ENCODE measurements around the gene CES2.
"Not testable (repeated sequence)": the region's sequence is repeated elsewhere in the genome, so short reads cannot be mapped to it uniquely, and the experiment has no call there.

The CES2 gene

GRCh38 chr16:66973716-66974115 is 38.4 kb downstream of the CES2 start:
- TF ChIP-seq, protein P1, sequence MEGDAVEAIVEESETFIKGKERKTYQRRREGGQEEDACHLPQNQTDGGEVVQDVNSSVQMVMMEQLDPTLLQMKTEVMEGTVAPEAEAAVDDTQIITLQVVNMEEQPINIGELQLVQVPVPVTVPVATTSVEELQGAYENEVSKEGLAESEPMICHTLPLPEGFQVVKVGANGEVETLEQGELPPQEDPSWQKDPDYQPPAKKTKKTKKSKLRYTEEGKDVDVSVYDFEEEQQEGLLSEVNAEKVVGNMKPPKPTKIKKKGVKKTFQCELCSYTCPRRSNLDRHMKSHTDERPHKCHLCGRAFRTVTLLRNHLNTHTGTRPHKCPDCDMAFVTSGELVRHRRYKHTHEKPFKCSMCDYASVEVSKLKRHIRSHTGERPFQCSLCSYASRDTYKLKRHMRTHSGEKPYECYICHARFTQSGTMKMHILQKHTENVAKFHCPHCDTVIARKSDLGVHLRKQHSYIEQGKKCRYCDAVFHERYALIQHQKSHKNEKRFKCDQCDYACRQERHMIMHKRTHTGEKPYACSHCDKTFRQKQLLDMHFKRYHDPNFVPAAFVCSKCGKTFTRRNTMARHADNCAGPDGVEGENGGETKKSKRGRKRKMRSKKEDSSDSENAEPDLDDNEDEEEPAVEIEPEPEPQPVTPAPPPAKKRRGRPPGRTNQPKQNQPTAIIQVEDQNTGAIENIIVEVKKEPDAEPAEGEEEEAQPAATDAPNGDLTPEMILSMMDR (IDR thresholded peaks at IDR 0.05; ENCODE audit: extremely low read depth, insufficient read depth, missing control alignments) = no peak
- in situ Hi-C loops (cut with MboI; ENCODE audit: low pct_unique_long_range_greater_than_20kb, low sequenced_read_pairs, unreplicated experiment) = no loop called here

GRCh38 chr16:66974156-66974931 is 39.0 kb downstream of the CES2 start:
- DNase-seq (ENCODE audit: low spot score); in situ Hi-C loops (cut with MboI; ENCODE audit: low pct_unique_long_range_greater_than_20kb, low sequenced_read_pairs, unreplicated experiment): not testable (repeated sequence)

More at GRCh38 chr16:66973716-66974115, 38.4 kb downstream of the CES2 start:
- peak; percentile 5 for DNase-seq (ENCODE audit: low spot score)

- DNase-seq (ENCODE audit: low spot score); in situ Hi-C loops (cut with MboI; ENCODE audit: low pct_unique_long_range_greater_than_20kb, low sequenced_read_pairs, unreplicated experiment): not testable (repeated sequence)
Observed at GRCh38 chr16:66974932-66975246, 39.6 kb downstream of the CES2 start.

- TF ChIP-seq, protein P1 (IDR thresholded peaks at IDR 0.05; ENCODE audit: extremely low read depth, insufficient read depth, missing control alignments) = no peak
- in situ Hi-C loops (cut with MboI; ENCODE audit: low pct_unique_long_range_greater_than_20kb, low sequenced_read_pairs, unreplicated experiment) = no loop called here
- peak; percentile 3 for DNase-seq (ENCODE audit: low spot score)
Observed at GRCh38 chr16:66975302-66975893, 40.1 kb downstream of the CES2 start.

DNA sequence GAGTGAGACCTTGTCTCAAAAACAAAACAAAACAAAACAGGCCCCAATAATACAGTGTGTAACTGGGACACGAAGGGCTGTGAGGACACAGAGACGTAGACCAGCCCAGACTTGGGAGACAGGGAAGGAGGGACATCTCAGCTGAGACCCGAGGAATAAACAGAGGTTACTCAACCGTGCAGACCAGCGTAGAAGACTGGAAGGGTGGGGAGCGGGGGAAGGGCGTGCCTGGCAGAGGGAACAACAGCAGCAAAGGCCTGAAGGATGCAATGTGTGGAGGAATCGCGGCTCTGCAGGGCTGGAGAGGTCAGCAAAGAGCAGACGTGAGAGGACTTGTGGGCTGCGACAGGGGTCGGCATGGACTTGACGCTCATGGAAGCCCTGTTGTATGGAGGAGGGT is 41.4 kb downstream of the CES2 start:
- DNase-seq (ENCODE audit: low spot score) = peak; percentile 9
- in situ Hi-C loops (cut with MboI; ENCODE audit: low pct_unique_long_range_greater_than_20kb, low sequenced_read_pairs, unreplicated experiment) = no loop called here
- TF ChIP-seq, protein P1 (IDR thresholded peaks at IDR 0.05; ENCODE audit: extremely low read depth, insufficient read depth, missing control alignments) = no peak

DNA sequence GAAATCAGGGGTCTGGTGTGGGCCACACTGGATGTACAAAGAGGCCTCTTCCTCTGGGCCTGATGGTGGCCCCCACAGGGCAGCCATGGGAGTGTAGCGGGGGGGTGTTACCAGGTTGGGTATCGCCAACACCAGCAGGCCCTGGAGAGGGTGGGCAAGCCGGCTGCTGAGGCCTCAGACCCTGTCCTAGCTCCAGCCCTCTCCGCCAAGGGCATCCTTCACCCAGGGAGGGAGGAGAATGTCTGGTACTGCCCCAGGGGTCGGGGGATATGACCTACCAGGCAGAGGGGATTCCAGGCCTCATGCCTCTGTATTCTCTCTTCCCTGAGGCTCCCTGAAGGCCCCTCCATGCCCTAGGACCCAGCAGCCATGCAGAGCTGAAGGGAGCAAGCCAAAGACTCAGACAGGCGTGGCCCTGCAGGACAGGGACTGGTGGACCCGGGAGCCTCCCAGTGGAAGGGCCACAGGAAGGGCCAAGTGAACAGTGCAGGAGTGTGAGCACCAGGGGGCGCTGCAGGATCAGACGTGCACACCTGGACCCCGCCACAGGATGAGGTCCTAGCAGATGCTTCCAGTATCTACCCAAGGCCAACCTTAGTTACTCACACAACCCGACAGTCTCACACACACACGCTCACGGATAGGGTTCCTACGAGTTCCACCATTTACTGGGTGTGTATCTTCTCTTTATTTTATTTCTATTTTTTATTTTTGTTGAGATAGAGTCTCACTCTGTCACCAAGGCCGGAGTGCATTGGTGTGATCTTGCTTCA is 42.2 kb downstream of the CES2 start:
- peak; percentile 91 for DNase-seq (ENCODE audit: low spot score)
- in situ Hi-C loops (cut with MboI; ENCODE audit: low pct_unique_long_range_greater_than_20kb, low sequenced_read_pairs, unreplicated experiment) = no loop called here
- TF ChIP-seq, protein P1 (IDR thresholded peaks at IDR 0.05; ENCODE audit: extremely low read depth, insufficient read depth, missing control alignments) = peak; percentile 98

DNA sequence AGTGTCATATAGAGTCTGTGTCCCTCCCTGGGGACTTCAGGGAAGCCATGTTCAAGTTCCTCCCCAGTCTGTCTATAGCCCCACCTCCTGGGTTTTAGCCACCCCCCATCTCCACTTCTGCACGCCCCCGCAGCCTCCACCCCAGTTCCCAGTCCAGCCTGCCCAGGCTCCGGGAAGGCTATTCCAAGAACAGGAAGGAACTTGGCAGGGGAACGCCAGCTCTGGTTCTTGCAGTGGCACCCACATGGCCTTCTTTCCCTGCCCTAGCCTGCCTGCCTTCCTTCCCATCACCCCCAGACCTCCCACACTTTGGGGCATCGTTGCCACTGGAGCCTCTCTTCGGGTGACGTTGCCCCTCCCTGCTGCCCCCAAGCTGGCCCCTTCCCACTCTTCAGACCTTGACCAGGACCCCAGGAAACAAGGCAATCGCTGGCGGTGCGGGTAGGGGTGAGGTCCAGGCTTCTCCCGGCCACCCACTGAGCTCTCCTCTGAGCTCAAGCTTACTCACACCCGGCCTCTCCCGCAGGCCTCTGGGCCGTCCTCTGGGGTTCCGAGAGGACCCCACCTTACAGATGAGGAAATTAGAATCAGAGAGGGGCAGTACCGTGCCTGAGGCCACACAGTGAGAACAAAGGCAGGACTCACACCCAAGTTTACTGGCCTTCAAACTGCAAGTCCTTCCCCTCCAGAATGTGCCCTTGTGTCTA is 43.8 kb downstream of the CES2 start:
- TF ChIP-seq, protein P1 (IDR thresholded peaks at IDR 0.05; ENCODE audit: extremely low read depth, insufficient read depth, missing control alignments) = no peak
- no peak for DNase-seq (ENCODE audit: low spot score)
- in situ Hi-C loops (cut with MboI; ENCODE audit: low pct_unique_long_range_greater_than_20kb, low sequenced_read_pairs, unreplicated experiment) = no loop called here
